Measurements from ENCODE around the gene UIMC1. TPM values are rescaled to one million over a fixed set of nuclear protein-coding genes. Genes with fewer than 3 reads are reported as not detected.
"Not testable (repeated sequence)": the region's sequence is repeated elsewhere in the genome, so short reads cannot be mapped to it uniquely, and the experiment has no call there.

Gene UIMC1
- polyA plus RNA-seq, 1 of the 3 experiments (the other 2 are of a cell fraction), result 19.9 TPM

- TF ChIP-seq USF2 (IDR thresholded peaks at IDR 0.05; ENCODE audit: borderline replicate concordance, low read depth, low read length) (no peak), EZH2phosphoT487 (IDR thresholded peaks at IDR 0.05; ENCODE audit: borderline replicate concordance, low read depth) (no peak), PBX3 (IDR thresholded peaks at IDR 0.05) (no peak), GATA2 (CRISPR knock-in tag; IDR thresholded peaks at IDR 0.05) (no peak), CHD2 (IDR thresholded peaks at IDR 0.05; ENCODE audit: low read length, partially characterized antibody) (no peak), NRF1 (IDR thresholded peaks at IDR 0.05; ENCODE audit: low read depth, low read length) (no peak), POLR2AphosphoS5 (IDR thresholded peaks at IDR 0.05; ENCODE audit: low read depth, low read length) (no peak)
Observed at GRCh38 chr5:176995122-176995490, 11.5 kb downstream of the UIMC1 start (continued).

- no peak overlapping the region for H3K4me3 ChIP-seq (ENCODE audit: low read depth in 2 of 2, low read length in 1 of 2)
- no peak overlapping the region for H3K27ac ChIP-seq (ENCODE audit: low read depth in 2 of 2, low read length in 1 of 2)
- no peak for TF ChIP-seq TAF1 (IDR thresholded peaks at IDR 0.05; ENCODE audit: borderline replicate concordance, low read depth, low read length)
- no peak for TF ChIP-seq RXRA (IDR thresholded peaks at IDR 0.05; ENCODE audit: borderline replicate concordance, low read depth)
- no peak for TF ChIP-seq YY1 (IDR thresholded peaks at IDR 0.05; ENCODE audit: low read depth)
- TF ChIP-seq PBX3 (IDR thresholded peaks at IDR 0.05), result no peak
- no peak for TF ChIP-seq EP300 (IDR thresholded peaks at IDR 0.05; ENCODE audit: borderline replicate concordance in 1 of 2, low read depth in 1 of 2, low read length in 1 of 2)
- TF ChIP-seq REST (IDR thresholded peaks at IDR 0.05; ENCODE audit: low read depth, low read length), result no peak
- POLR2A ChIA-PET, result interaction anchor here (1.1 kb wide), 1 partner anchor 11 kb away, joined by 4 read pairs; no protein-coding TSS in a partner anchor
- no peak overlapping the region for H3K9ac ChIP-seq
- peaks cover 17% of the 10 kb centered on the region for H3F3A ChIP-seq (replicated peaks; ENCODE audit: insufficient read depth)
- H3K9me2 ChIP-seq, result no peaks in the 10 kb centered on the region
- H3K4me2 ChIP-seq, result no peak overlapping the region
- H3K9me3 ChIP-seq, result no peaks in the 10 kb centered on the region
- H2AFZ ChIP-seq (ENCODE audit: low read depth), result no peak overlapping the region
- H4K20me1 ChIP-seq (ENCODE audit: insufficient read depth), result peaks cover 92% of the 10 kb centered on the region
- DNase-seq, result no peak
- 0 out of 4 replicates have a peak, but pooled peaks cover 0 to 5% of the 10 kb centered on the region in 2 experiments for H3K4me1 ChIP-seq (ENCODE audit: control insufficient read depth in 1 of 2, insufficient read depth in 2 of 2, low read depth in 1 of 2, low read length in 1 of 2)
- no peaks in the 10 kb centered on the region for H3K27me3 ChIP-seq (ENCODE audit: insufficient read depth)
- WGBS (ENCODE audit: low lambda C conversion rate), result 91% methylated on average over 7 of the region's 7 CpGs
- no peaks in the 10 kb centered on the region for H3K36me3 ChIP-seq (replicated peaks in 1 of 2; ENCODE audit: control insufficient read depth in 1 of 2, insufficient read depth in 2 of 2, low read length in 1 of 2)
- H3K79me2 ChIP-seq (ENCODE audit: insufficient read depth), result peaks cover 100% of the 10 kb centered on the region
- CTCF ChIA-PET, result interaction anchor here (1.0 to 1.2 kb wide), 2 partner anchors 182 to 334 kb away, joined by 3 to 4 read pairs; no protein-coding TSS in a partner anchor
Observed at GRCh38 chr5:176994460-176995121, 12.0 kb downstream of the UIMC1 start.

GRCh38 chr5:176993081-176993480 is 13.5 kb downstream of the UIMC1 start:
- not testable (repeated sequence) for H3K27ac ChIP-seq (ENCODE audit: low read depth in 2 of 2, low read length in 1 of 2); H3K9ac ChIP-seq; H3K4me3 ChIP-seq (ENCODE audit: low read depth in 2 of 2, low read length in 1 of 2); H3K27me3 ChIP-seq (ENCODE audit: insufficient read depth); H3K36me3 ChIP-seq (replicated peaks in 1 of 2; ENCODE audit: control insufficient read depth in 1 of 2, insufficient read depth in 2 of 2, low read length in 1 of 2); H3K4me1 ChIP-seq (ENCODE audit: control insufficient read depth in 1 of 2, insufficient read depth in 2 of 2, low read depth in 1 of 2, low read length in 1 of 2); H3K4me2 ChIP-seq; H3K9me2 ChIP-seq; H2AFZ ChIP-seq (ENCODE audit: low read depth); DNase-seq; H3K9me3 ChIP-seq
- Histone ChIP-seq H3F3A (replicated peaks; ENCODE audit: insufficient read depth) (peaks cover 17% of the 10 kb centered on the region), H3K79me2 (ENCODE audit: insufficient read depth) (peaks cover 100% of the 10 kb centered on the region), H4K20me1 (ENCODE audit: insufficient read depth) (peaks cover 90% of the 10 kb centered on the region)
- POLR2A ChIA-PET, result interaction anchor here (0.6 kb wide), 1 partner anchor 209 kb away, joined by 3 read pairs; no protein-coding TSS in a partner anchor
- WGBS (ENCODE audit: low lambda C conversion rate), result 78% methylated on average over 3 of the region's 3 CpGs
- CTCF ChIA-PET, result interaction anchor here (1.2 kb wide), 1 partner anchor 12 kb away, joined by 3 read pairs; no protein-coding TSS in a partner anchor
